Hematopoietic multipotent progenitor cell treated with erythropoietin and hydrocortisone succinate and interleukin-3 and kit ligand, for 8 days (in vitro differentiated cells): Measurements from ENCODE around the gene LGR4.
"Not testable (repeated sequence)": the region's sequence is repeated elsewhere in the genome, so short reads cannot be mapped to it uniquely, and the experiment has no call there.

Experiments
- DNase-seq: peaks from one replicate; pipeline ENCODE4 v3.0.0-alpha.2; 2015

The LGR4 gene, protein sequence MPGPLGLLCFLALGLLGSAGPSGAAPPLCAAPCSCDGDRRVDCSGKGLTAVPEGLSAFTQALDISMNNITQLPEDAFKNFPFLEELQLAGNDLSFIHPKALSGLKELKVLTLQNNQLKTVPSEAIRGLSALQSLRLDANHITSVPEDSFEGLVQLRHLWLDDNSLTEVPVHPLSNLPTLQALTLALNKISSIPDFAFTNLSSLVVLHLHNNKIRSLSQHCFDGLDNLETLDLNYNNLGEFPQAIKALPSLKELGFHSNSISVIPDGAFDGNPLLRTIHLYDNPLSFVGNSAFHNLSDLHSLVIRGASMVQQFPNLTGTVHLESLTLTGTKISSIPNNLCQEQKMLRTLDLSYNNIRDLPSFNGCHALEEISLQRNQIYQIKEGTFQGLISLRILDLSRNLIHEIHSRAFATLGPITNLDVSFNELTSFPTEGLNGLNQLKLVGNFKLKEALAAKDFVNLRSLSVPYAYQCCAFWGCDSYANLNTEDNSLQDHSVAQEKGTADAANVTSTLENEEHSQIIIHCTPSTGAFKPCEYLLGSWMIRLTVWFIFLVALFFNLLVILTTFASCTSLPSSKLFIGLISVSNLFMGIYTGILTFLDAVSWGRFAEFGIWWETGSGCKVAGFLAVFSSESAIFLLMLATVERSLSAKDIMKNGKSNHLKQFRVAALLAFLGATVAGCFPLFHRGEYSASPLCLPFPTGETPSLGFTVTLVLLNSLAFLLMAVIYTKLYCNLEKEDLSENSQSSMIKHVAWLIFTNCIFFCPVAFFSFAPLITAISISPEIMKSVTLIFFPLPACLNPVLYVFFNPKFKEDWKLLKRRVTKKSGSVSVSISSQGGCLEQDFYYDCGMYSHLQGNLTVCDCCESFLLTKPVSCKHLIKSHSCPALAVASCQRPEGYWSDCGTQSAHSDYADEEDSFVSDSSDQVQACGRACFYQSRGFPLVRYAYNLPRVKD

DNA sequence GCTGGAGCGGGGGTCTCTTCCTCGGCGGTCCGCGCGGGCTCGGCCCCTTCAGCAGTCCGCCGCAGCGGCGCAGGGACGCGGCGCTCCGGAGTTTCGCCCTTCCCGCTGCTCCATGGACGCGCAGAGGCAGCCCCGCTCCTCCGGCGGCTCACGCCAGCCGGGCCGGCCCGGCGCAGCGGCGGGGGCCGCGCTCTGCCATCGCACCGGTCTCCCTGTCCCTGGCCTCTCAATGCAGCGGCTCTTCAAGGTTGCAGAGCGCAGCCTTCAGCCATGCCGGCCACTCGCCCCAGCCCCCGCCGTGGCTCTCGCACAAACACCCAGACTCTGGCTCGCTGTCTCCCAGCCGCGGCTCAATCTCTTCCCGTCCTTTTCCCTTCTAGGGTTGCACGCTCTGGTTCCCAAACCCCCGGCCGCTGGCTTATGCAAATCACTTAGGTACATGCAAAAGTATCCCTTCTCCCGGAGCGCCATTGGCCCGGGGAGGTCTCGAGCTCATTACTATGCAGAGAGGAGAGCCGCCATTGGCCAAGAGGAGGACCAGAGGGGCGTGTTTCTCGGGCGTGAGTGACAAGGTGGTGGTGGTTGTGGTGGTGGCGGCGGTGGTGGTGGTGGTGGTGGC is at the start of gene LGR4:
Gene LGR4, minus strand, starts transcription at position 393 of the 619 bp plus-strand sequence. CDS start 488 bp downstream, outside the sequence.
- DNase-seq = peak; percentile 93

DNA sequence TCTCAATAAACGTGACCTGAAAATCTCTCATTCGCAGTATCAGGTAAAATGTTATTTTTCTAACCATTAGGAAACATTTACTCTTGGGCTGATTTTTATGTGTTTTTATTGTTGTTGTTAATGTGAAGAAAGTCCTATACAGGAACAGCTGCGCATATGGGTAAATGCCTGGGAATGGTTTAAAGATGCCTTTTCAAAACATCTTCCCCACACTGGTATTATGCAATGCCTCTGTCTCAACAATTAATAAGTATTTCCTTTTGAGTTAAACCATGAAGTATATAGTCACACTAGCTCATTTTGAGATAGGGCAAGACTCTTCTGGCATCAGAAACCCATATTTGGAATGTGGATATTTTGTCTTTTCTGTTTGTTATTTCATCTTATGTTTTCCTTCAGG is 47.6 kb upstream of the LGR4 start:
- no peak for DNase-seq

DNA sequence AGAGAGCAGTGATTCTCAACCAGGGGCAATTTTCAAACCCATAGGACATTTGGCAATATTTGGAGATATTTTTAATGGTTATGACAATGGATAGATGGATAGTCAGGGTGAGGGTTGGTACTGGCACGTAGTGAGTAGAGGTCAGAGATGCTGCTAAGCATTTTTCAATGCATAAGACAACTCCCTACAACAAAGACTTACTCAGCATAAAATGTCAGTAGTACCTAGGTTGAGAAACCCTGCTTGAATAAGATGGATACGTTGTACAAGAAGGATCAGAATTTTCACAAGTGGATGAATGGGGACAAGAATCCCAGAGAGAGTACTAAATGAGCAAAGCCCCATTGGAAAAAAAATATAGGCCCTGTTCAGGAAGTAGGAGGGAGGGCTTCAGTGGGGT is 45.9 kb upstream of the LGR4 start:
- DNase-seq = no peak

DNA sequence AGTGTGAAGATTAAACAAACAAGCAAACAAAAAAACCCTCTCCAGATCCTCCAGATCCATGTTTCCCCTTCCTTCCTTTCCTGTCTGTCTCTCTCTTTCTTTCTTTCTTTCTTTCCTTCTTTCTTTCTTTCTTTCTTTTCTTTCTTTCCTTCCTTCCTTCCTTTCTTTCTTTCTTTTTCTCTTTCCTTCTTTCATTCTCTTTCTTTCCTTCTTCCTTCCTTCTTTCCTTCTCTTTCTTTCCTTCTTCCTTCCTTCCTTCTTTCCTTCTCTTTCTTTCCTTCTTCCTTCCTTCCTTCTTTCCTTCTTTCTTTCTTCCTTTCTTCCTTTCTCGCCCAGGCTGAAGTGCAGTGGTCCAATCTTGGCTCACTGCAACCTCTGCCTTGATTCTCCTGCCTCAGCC is 44.9 kb upstream of the LGR4 start:
- not testable (repeated sequence) for DNase-seq

DNA sequence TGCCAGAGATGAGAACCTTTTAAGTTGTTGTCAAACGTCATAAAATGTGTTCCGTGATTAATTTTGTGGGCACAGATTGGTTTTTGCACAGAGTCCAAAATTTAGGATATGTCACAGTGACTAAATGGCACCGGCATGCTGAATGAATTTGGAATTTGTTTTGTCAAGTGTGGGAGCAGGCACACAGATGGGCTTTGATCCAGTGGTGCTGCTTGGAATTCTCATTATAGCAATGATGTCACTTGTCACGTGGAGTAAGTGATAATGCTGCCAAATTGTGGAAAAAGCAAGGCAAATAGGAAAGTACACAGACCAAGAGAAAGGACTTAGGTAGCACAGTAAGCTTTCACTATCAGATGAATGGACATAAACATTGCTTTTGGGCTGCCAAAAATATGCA is 42.0 kb upstream of the LGR4 start:
- DNase-seq = no peak

DNA sequence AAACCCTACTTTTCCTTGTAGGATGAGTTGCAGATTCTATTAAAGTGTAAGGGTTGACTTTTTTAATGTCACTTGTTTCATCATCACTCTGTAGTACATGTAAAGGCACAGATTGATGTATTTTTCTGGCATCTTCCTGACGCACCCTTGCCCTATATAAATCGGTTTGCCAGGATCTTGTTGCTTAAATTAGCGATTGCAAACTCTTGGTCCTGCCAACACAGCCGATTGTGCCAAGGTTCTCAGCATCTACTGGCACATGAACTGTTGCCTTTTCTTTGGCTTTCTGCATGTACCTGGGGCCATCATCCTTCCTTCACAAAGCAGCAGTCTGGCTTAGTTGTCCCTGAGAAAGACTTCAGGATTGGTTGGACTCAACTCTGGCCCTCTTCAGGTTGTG is 41.5 kb upstream of the LGR4 start:
- no peak for DNase-seq

DNA sequence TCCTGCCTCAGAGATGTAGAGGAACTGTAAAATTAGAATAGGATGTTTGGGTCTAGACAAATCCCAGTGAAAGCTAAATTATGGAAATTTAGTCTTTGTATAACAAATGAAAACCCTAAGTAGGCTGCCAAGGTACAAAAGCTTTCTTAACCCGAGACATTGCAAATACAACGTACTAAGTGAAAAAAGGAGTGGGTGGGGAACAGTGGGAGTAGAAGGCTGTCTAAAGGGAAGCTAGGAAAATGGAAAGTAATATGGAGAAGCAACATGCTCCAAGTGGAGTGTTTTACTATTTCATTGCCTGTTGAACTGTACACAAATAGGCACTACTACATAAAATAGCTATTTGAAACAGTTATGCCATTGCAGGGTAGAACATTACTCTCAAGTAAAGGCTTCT is 40.8 kb upstream of the LGR4 start:
- DNase-seq = no peak

DNA sequence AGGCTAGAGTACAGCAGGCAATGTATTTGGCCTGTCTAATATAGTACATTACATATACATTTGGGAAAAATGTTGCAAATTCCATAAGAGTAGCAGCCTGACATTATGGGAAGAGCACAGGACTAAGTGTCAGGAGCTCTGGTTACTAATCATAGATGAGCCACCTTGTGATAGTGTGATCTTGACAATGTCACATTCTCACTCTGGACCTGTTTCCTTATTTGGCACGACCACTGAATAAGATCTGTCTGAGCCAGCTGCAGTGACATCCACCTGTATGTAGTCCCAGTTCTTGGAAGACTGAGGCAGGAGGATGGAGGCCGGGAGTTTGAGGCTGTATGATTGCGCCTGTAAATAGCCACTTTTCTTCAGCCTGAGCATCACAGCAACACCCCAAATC is 39.6 kb upstream of the LGR4 start:
- DNase-seq = no peak

DNA sequence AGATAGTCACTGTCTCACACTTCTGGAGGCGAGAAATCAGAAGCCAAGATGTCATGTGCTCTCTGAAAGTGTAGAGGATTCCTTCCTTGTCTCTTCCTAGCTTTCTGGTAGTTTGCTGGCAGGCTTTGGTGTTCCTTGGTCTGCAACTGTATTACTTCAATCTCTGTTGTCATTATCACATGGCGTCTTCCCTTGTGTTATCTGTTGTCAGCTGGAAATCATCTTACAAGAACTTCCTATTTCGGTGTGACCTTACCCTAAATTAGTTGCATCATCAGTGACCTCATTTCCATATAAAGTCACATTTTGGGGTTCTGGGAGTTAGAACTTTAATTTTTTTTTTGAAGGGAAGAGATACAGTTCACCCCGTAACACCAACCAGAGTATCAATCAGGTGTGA is 37.3 kb upstream of the LGR4 start:
- DNase-seq = no peak

DNA sequence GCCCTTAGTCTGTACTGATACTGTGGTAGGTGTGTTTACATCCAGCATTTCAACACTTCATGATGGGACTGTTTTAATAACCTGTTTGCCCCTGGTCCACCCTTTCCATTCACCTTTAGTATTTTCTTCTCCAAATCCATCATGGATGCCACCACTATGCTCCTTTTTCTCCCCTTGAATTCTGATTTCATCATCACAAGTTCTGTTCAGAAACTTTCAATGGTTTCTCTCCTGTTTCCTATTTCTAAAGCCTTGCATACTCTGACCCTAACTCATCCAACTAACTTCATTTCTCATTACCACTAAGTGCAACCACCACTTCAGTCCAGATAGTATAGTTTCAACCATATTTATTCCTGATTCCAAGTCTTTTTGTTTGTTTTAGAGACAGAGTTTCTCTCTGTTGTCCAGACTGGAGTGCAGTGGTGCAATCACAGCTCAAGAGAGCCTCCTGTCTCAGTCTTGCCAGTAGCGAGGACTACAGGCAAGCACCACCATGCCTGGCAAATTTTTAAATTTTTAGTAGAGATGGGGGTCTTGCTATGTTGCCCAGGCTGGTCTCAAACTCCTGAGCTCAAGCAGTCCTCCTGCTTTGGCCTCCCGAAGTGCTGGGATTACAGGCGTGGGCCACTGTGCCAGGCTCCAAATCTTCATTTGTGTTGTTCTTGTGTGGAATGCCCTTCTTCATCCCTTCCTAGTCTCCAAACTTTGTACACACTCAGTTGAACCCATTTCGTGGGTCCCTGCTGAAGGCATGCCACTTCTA is 35.1 kb upstream of the LGR4 start:
- DNase-seq = peak; percentile 4

DNA sequence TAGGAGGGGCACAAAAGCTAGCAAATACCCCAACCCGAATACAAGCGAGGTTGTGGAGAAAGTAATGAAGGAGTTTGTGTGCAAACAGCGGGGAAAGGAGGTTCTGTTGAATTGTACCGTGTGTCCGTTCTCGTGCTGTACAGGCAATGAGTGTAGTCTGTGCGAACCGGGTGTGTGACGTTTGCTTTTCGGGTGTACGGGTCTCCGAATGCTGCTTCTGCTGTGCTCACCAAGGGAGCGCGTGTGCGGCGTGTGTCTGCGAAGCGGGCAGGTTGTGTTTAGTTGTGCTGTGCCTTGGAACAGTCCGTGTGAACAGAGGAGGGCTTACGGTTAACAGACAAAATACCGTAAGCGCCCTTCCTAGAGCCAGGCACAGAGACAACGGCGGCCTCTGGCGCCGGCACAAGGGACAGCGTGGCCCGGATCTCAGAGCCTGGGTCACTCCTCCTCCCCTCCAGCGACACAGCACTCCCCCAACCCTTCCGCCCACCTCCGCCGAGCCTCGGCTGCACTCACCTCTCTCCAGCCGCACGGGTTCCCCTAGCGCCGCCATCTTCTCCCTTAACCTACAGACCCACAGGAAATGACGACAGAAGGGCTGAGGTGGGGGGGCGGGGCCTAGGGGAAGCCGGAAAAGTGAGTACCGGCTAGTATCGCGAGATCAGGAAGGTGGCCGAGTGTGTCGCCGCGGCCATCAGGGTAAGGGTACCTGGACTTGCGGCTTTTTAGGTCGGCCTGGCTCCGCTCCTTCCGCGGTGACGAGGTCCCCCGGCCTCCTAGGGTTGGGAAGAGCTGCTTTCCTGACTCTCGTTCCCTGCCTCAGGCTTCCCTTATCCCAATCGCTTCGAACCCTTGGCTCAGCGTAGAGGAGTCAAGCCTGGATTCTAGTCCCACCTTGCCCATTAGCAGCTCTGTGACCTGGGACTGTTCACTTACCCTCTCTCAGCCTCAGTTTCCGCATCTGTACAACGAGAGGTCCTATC is 33.9 kb upstream of the LGR4 start, which contains the start of gene LIN7C:
Gene LIN7C, minus strand, starts transcription at position 570 of the 983 bp plus-strand sequence. Its CDS starts 17 bp downstream, at position 553.
- peak; percentile 94 for DNase-seq

DNA sequence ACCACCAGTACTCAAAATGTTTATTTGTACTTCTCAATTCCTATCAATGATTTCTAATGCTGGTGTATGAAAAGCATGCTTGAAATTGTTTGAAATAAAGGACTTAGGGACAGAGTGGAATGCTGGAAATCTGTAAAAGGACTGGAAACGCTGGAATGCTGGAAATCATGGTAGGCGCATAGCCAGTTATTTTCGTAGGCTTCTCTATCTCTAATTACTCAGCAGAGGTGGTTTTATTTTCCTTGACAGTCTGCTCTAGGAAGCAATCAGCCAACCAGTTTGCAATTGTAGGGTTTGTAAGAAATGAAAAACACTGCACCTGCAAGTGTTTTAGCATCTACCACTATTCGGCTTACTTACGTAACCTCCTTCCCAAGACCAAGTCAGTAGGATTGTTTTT is 33.2 kb upstream of the LGR4 start:
- DNase-seq = peak; percentile 7

DNA sequence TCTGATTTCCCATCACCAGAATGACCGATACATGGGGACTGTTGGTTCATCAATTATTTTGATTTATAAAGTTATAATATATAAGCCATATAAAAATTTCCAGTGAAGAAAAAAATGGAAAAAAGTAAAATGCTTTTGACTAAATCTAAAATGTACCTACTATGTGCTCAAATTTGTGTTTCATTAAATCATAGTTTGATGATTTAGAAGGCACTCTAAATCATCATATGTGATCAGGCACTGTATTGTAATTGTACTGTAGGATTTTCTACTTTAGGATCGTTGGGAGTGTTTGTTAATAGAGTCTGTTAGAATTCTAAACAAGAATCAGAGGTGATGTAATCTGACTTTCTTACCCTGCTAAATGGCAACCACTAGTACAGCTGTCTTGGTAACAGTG is 31.6 kb upstream of the LGR4 start:
- no peak for DNase-seq

DNA sequence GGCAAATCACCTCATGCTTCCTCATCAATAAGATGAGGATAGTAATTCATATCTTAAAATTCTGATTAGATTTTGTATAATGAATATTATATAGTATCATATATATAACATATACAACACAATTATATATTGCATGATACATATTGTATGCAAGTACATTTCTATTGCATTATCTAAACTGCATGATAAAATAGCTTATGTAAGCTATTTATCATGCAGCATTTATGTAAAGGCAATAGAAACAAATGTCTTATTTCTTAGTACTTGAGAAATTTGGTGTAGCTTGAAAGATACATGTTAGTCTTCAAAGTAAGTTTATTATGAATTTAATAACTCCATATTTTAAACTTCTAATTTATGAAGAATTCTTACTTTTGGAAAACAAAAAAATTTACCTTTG is 28.5 kb upstream of the LGR4 start:
- DNase-seq = no peak

DNA sequence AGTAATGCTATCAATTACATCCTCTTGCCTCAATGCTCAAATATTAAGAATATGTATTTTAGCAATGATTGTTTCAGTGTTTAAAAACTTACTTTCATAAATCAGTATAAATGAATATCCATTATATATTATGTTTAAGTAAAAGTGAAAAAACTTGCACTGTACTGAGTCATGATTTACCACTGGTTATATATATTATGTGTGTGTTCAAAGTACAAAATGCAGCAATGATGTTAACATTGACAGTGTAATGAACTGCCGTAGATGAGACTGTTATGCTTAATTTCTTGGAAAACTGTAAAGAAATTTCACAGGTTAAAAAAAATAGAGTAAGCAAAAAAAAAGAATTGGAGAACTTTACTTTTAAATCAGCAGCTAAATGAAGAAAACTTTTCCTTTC is 25.3 kb upstream of the LGR4 start:
- DNase-seq = no peak

DNA sequence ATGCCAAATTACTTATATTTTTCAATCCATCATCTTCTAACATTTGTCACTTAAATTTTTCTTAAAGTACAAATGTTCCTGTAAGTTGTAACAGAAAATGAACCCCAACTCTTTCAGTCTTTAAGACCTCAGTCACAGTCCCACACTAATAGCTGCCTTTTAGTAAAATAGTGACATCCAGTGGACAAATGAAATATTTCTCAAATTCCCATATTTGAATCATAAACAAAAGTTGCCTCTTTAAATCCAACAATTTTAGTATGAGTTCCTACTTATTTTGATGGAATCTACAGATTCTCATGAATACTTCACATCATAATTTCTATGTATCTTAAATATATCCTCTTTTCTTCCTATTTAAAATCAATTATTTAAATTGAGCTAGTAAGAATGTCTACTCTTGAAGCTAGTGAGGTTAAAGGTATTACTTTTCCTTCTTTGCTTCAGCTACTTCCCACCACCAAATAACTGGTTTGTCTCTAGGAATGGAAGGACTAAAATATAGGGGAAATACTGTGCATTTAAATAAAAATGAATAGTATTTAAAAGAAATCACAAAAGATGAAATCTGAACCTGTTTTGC is 24.8 kb upstream of the LGR4 start:
- peak; percentile 62 for DNase-seq

DNA sequence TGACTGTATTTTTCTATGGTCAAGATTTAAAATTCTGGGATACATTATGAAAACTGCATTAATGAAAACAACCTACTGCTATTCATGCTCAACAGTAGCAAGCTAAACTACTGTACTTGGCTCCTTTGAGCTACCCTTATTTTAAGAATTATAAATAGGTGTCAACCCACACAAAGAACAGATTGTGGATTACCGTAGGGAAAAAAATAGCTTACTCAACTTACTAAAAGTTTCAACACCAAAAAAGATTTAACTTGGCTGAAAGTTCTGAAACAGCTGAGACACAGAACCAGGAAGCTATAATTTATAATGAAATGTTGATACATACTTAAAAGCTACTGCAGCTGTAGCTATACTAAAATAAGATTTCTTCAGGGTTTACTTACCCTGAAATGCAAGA is 23.9 kb upstream of the LGR4 start:
- DNase-seq = no peak

DNA sequence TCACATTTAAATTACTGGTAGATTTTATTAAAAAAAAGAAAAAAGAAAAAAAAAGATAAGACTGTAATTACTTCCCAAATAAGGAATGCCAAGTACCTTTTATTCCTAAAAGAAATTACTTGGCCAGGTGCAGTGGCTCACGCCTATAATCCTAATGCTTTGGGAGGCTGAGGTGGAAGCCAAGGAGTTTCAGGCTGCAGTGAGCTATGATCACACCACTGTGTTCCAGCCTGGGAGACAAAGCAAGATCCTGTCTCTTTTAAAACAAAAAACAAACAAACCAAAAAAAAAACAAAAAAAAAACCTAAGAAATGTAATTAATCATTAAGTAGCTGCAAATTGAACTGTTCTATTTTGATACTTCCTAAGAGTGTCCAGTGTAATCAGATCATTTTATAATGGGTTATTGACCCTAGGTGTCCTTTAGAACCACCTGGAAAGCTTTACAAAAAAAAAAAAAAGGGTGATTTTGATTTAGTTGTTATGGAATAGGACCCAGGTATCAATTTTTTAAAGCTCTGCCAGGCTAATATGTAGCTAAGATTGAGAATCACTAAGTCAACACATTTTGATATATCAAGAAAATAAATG is 23.2 kb upstream of the LGR4 start:
- DNase-seq = no peak

DNA sequence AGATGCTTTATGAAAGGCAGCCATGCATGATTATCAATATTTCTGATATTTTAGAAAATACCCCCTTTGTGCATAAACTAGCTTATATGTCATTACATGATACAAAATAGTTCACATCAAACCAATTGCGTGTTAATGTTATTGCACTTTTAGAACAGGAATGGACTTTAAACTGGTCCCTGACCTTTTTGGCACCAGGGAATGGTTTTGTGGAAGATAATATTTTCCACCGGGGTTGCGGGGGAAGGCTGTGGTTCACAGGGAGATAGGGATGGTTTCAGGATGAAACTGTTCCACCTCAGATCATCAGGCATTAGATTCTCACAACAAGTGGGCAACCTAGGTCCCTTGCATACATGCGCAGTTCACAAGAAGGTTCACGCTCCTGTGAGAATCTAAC is 16.5 kb upstream of the LGR4 start:
- DNase-seq = no peak

DNA sequence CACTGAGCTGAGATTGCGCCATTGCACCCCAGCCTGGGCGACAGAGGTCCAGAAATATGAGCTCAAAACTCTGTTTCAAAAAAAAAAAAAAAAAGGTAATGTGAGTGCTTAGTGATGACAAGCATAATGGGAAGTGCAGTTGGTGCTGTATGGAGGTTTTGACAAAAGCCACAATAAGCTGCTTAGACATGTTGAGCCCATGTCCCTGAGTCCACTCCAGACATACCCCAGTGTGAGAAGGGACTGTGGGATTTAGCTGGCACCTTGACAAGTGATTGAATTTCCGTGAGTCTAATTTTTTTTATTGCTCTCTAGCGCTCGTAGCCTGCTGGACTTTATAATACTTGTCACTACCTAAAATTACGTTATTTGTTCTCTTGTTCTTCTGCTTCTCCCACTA is 15.1 kb upstream of the LGR4 start:
- no peak for DNase-seq
